NCI-H2227 treated with DMSO at 0.1 percent for 48 hours (cell line): ENCODE data around the gene CLEC16A.

Experiments used
- DNase-seq: peaks from one replicate; lab custom pipeline; 2025; lab: John Stamatoyannopoulos, UW

The CLEC16A gene

GRCh38 chr16:11060842-11061241 lies 116.5 kb downstream of the CLEC16A start:
- DNase-seq, result no peak

- DNase-seq, result no peak
Observed at GRCh38 chr16:11061629-11062270, 117.4 kb downstream of the CLEC16A start.

- no peak for DNase-seq
Observed at GRCh38 chr16:11063448-11064201, 119.3 kb downstream of the CLEC16A start.

GRCh38 chr16:11064202-11064540 lies 119.8 kb downstream of the CLEC16A start:
- DNase-seq, result no peak

GRCh38 chr16:11064851-11065250 lies 120.5 kb downstream of the CLEC16A start:
- DNase-seq, result no peak

- no peak for DNase-seq
Observed at GRCh38 chr16:11066261-11066870, 122.0 kb downstream of the CLEC16A start.

- no peak for DNase-seq
Observed at GRCh38 chr16:11067266-11067665, 122.9 kb downstream of the CLEC16A start.

- no peak for DNase-seq
Observed at GRCh38 chr16:11067697-11068141, 123.4 kb downstream of the CLEC16A start.

- no peak for DNase-seq
Observed at GRCh38 chr16:11071829-11072228, 127.5 kb downstream of the CLEC16A start.

GRCh38 chr16:11072420-11073153 lies 128.2 kb downstream of the CLEC16A start:
- no peak for DNase-seq

GRCh38 chr16:11073407-11073999 lies 129.1 kb downstream of the CLEC16A start:
- no peak for DNase-seq

- DNase-seq, result peak; percentile 48
Observed at GRCh38 chr16:11074131-11074530, 129.8 kb downstream of the CLEC16A start.

- no peak for DNase-seq
Observed at GRCh38 chr16:11075163-11075562, 130.8 kb downstream of the CLEC16A start.

- DNase-seq, result no peak
Observed at GRCh38 chr16:11076259-11077018, 132.1 kb downstream of the CLEC16A start.

- no peak for DNase-seq
Observed at GRCh38 chr16:11078812-11079459, 134.6 kb downstream of the CLEC16A start.

- no peak for DNase-seq
Observed at GRCh38 chr16:11079652-11080187, 135.4 kb downstream of the CLEC16A start.

- DNase-seq, result no peak
Observed at GRCh38 chr16:11080327-11080967, 136.1 kb downstream of the CLEC16A start.

- no peak for DNase-seq
Observed at GRCh38 chr16:11080999-11081630, 136.8 kb downstream of the CLEC16A start.

- DNase-seq, result no peak
Observed at GRCh38 chr16:11082108-11082859, 137.9 kb downstream of the CLEC16A start.
